WTC11 (cell line): ENCODE results near the gene STK40. TPM values are rescaled to one million over a fixed set of nuclear protein-coding genes. Genes with fewer than 3 reads are reported as not detected.

Experiments
- ATAC-seq: fragments of 200-7000 bp; cut with Tn5 transposase; 2 replicates; pipeline ENCODE4 v1.10.0; 2021; ENCODE audit warnings: mild to moderate bottlenecking, moderate library complexity
- CTCF ChIA-PET: fragments of 300-600 bp; sonication (Branson Sonifier 250); formaldehyde crosslinking; loops from one replicate; lab custom pipeline; 2021; ENCODE audit warnings: antibody characterized with exemption; lab: Charles Lee
- POLR2A ChIA-PET: fragments of 350-600 bp; sonication (Branson Sonifier 250); formaldehyde crosslinking; loops from one replicate; lab custom pipeline; 2021; ENCODE audit warnings: antibody characterized with exemption; lab: Charles Lee
- DNase-seq: peaks from one replicate; pipeline ENCODE4 v3.0.0; 2021; ENCODE audit warnings: low spot score
- H3K27ac Mint-ChIP-seq: 2 replicates; pipeline ENCODE4 v1.8.0; 2021; ENCODE audit warnings: mixed read lengths
- H3K27me3 Mint-ChIP-seq: 2 replicates; pipeline ENCODE4 v1.8.0; 2021; ENCODE audit warnings: low read depth, mild to moderate bottlenecking, moderate library complexity, mixed read lengths
- H3K36me3 Mint-ChIP-seq: 2 replicates; pipeline ENCODE4 v1.8.0; 2021; ENCODE audit warnings: mixed read lengths
- H3K4me1 Mint-ChIP-seq: 2 replicates; pipeline ENCODE4 v1.8.0; 2022; ENCODE audit warnings: mixed read lengths
- H3K4me3 Mint-ChIP-seq: 2 replicates; pipeline ENCODE4 v1.8.0; 2021; ENCODE audit warnings: mild to moderate bottlenecking, moderate library complexity, mixed read lengths
- H3K9me3 Mint-ChIP-seq: 2 replicates; pipeline ENCODE4 v1.8.0; 2021; ENCODE audit warnings: mixed read lengths
- CREB1 ChIP-seq: sonication (generic); formaldehyde crosslinking; IDR thresholded peaks from 2 replicates; pipeline ENCODE4 v1.8.0; 2023; ENCODE audit warnings: mild to moderate bottlenecking, missing genetic modification reagents
- E2F5 ChIP-seq: sonication (generic); formaldehyde crosslinking; IDR thresholded peaks from 2 replicates; pipeline ENCODE4 v1.8.1; 2022; ENCODE audit warnings: mild to moderate bottlenecking, moderate library complexity, missing genetic modification reagents
- ETV6 ChIP-seq: sonication (generic); formaldehyde crosslinking; IDR thresholded peaks from 2 replicates; pipeline ENCODE4 v1.8.1; 2022; ENCODE audit warnings: mild to moderate bottlenecking, missing genetic modification reagents
- FOXK1 ChIP-seq: sonication (generic); formaldehyde crosslinking; IDR thresholded peaks from 2 replicates; pipeline ENCODE4 v1.8.0; 2022; ENCODE audit warnings: mild to moderate bottlenecking, moderate library complexity, missing genetic modification reagents
- JAZF1 ChIP-seq: fragments of 250-450 bp; sonication (Bioruptor Pico); IDR thresholded peaks from 2 replicates; pipeline ENCODE4 v1.9.0; 2021; ENCODE audit warnings: moderate library complexity, mild to moderate bottlenecking, inconsistent platforms
- NFATC4 ChIP-seq: fragments of 250-450 bp; sonication (Bioruptor Pico); IDR thresholded peaks from 2 replicates; pipeline ENCODE4 v1.9.0; 2021; ENCODE audit warnings: mild to moderate bottlenecking
- PRDM15 ChIP-seq: sonication (generic); formaldehyde crosslinking; IDR thresholded peaks from 2 replicates; pipeline ENCODE4 v1.8.0; 2022; ENCODE audit warnings: missing genetic modification reagents
- TP53 ChIP-seq: sonication (generic); formaldehyde crosslinking; IDR thresholded peaks from 2 replicates; pipeline ENCODE4 v1.8.1; 2023; ENCODE audit warnings: mild to moderate bottlenecking, missing genetic modification reagents
- USF2 ChIP-seq: sonication (generic); formaldehyde crosslinking; IDR thresholded peaks from 2 replicates; pipeline ENCODE4 v1.8.1; 2023; ENCODE audit warnings: mild to moderate bottlenecking, missing genetic modification reagents, moderate library complexity
- ZNF121 ChIP-seq: sonication (generic); formaldehyde crosslinking; IDR thresholded peaks from 2 replicates; pipeline ENCODE4 v1.8.0; 2023; ENCODE audit warnings: missing genetic modification reagents
- ZNF138 ChIP-seq: sonication (generic); formaldehyde crosslinking; conservative IDR thresholded peaks from 2 replicates; pipeline ENCODE4 v1.8.1; 2022; ENCODE audit warnings: mild to moderate bottlenecking, moderate library complexity, missing genetic modification reagents
- ZNF396 ChIP-seq: fragments of 250-450 bp; sonication (Bioruptor Pico); IDR thresholded peaks from 2 replicates; pipeline ENCODE4 v1.8.0; 2021; ENCODE audit warnings: mild to moderate bottlenecking, moderate library complexity, borderline replicate concordance
- ZSCAN18 ChIP-seq: fragments of 250-450 bp; sonication (Bioruptor Pico); IDR thresholded peaks from 2 replicates; pipeline ENCODE4 v2.1.2; 2022; ENCODE audit warnings: mild to moderate bottlenecking, moderate library complexity
- total RNA-seq: library from RNA; stranded (reverse); gene quantifications from 3 replicates; pipeline ENCODE4 v1.2.3, GENCODE V29; 2021
- TF ChIP-seq, protein P1 (sequence below): fragments of 250-450 bp; sonication (Bioruptor Pico); IDR thresholded peaks from 2 replicates; pipeline ENCODE4 v1.9.0; 2021; ENCODE audit warnings: mild to moderate bottlenecking, borderline replicate concordance
- TF ChIP-seq, protein P2 (sequence below): sonication (generic); formaldehyde crosslinking; IDR thresholded peaks from 2 replicates; pipeline ENCODE4 v1.8.0; 2023; ENCODE audit warnings: missing genetic modification reagents, mild to moderate bottlenecking, borderline replicate concordance
- TF ChIP-seq, protein P3 (sequence below): sonication (generic); formaldehyde crosslinking; IDR thresholded peaks from 2 replicates; pipeline ENCODE4 v1.8.1; 2022; ENCODE audit warnings: low read depth, missing genetic modification reagents, borderline replicate concordance
- TF ChIP-seq, protein P4 (sequence below): fragments of 250-450 bp; sonication (Bioruptor Pico); IDR thresholded peaks from 2 replicates; pipeline ENCODE4 v1.9.0; 2021; ENCODE audit warnings: moderate library complexity, mild to moderate bottlenecking, inconsistent platforms, borderline replicate concordance

The STK40 gene
- total RNA-seq, 1 experiment from 2014 or later = 24.7 TPM

DNA sequence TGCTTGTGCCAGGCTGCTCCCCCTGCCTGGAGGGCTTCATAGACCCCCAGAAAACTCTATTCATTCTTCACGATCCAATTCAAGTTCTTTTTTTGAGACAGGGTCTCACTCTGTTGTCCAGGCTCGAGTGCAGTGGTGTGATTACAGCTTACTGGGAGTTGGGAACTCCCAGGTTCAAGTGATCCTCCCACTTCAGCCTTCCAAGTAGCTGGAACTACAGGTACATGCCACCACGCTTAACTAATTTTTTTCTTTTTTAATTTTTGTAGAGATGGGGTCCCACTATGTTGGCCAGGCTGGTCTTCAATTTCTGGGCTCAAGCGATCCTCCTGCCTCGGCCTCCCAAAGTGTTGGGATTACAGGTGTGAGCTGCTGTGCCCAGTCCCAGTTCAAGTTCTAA, 4.3 kb downstream of the STK40 start:
- Mint-ChIP-seq H3K4me1 (peaks cover 24% of the 10 kb centered on the region), H3K36me3 (no peaks in the 10 kb centered on the region), H3K4me3 (no peak overlapping the region), H3K9me3 (no peaks in the 10 kb centered on the region), H3K27ac (no peak overlapping the region), H3K27me3 (no peaks in the 10 kb centered on the region)
- ATAC-seq = no peak
- TF ChIP-seq ETV6 (CRISPR knock-in tag) = no peak
- TF ChIP-seq, protein P1, sequence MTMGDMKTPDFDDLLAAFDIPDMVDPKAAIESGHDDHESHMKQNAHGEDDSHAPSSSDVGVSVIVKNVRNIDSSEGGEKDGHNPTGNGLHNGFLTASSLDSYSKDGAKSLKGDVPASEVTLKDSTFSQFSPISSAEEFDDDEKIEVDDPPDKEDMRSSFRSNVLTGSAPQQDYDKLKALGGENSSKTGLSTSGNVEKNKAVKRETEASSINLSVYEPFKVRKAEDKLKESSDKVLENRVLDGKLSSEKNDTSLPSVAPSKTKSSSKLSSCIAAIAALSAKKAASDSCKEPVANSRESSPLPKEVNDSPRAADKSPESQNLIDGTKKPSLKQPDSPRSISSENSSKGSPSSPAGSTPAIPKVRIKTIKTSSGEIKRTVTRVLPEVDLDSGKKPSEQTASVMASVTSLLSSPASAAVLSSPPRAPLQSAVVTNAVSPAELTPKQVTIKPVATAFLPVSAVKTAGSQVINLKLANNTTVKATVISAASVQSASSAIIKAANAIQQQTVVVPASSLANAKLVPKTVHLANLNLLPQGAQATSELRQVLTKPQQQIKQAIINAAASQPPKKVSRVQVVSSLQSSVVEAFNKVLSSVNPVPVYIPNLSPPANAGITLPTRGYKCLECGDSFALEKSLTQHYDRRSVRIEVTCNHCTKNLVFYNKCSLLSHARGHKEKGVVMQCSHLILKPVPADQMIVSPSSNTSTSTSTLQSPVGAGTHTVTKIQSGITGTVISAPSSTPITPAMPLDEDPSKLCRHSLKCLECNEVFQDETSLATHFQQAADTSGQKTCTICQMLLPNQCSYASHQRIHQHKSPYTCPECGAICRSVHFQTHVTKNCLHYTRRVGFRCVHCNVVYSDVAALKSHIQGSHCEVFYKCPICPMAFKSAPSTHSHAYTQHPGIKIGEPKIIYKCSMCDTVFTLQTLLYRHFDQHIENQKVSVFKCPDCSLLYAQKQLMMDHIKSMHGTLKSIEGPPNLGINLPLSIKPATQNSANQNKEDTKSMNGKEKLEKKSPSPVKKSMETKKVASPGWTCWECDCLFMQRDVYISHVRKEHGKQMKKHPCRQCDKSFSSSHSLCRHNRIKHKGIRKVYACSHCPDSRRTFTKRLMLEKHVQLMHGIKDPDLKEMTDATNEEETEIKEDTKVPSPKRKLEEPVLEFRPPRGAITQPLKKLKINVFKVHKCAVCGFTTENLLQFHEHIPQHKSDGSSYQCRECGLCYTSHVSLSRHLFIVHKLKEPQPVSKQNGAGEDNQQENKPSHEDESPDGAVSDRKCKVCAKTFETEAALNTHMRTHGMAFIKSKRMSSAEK = no peak
- TF ChIP-seq E2F5 = no peak
- peak; percentile 3; the same call in 1 of the 2 replicates for TF ChIP-seq ZNF121 (CRISPR knock-in tag)
- no peak for TF ChIP-seq CREB1 (CRISPR knock-in tag)
- no peak for TF ChIP-seq ZNF138 (CRISPR knock-in tag)
- CTCF ChIA-PET = interaction anchor here (1.6 to 6.4 kb wide), 2 partner anchors 12 to 39 kb away, joined by 7 to 36 read pairs; no protein-coding TSS in a partner anchor
- DNase-seq = no peak
- POLR2A ChIA-PET = no interaction called here

DNA sequence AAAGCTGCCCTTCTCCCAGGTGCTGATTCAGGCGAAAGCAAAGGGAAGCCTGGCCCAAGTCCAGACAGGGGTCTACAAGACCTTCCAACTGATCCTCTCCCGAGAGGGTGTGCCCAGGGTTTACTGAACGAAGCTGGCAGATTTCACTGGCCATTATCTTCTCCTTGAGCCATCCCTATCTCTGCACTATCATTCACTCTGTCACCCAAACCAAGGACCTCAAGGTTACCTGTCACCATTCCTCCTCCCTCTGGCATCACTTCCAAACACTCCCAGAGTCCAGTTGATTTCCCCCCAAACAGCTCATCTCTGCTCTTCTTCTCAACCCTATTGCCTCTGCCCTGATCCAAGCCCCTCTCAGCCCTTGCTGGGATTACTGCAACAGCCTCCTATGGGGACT, 4.9 kb downstream of the STK40 start:
- POLR2A ChIA-PET = no interaction called here
- Mint-ChIP-seq H3K27me3 (no peaks in the 10 kb centered on the region), H3K27ac (peak overlapping the region; percentile 38), H3K4me3 (no peak overlapping the region), H3K9me3 (no peaks in the 10 kb centered on the region), H3K36me3 (no peaks in the 10 kb centered on the region), H3K4me1 (peaks cover 24% of the 10 kb centered on the region)
- DNase-seq (no peak), ATAC-seq (no peak)
- CTCF ChIA-PET = interaction anchor here (1.6 to 6.4 kb wide), 2 partner anchors 11 to 38 kb away, joined by 7 to 36 read pairs; no protein-coding TSS in a partner anchor
- TF ChIP-seq JAZF1 (CRISPR knock-in tag) = no peak
- TF ChIP-seq ZSCAN18 (CRISPR knock-in tag) = no peak
- TF ChIP-seq USF2 (CRISPR knock-in tag) = no peak
- no peak for TF ChIP-seq FOXK1 (CRISPR knock-in tag)
- no peak for TF ChIP-seq PRDM15
- TF ChIP-seq, protein P2, sequence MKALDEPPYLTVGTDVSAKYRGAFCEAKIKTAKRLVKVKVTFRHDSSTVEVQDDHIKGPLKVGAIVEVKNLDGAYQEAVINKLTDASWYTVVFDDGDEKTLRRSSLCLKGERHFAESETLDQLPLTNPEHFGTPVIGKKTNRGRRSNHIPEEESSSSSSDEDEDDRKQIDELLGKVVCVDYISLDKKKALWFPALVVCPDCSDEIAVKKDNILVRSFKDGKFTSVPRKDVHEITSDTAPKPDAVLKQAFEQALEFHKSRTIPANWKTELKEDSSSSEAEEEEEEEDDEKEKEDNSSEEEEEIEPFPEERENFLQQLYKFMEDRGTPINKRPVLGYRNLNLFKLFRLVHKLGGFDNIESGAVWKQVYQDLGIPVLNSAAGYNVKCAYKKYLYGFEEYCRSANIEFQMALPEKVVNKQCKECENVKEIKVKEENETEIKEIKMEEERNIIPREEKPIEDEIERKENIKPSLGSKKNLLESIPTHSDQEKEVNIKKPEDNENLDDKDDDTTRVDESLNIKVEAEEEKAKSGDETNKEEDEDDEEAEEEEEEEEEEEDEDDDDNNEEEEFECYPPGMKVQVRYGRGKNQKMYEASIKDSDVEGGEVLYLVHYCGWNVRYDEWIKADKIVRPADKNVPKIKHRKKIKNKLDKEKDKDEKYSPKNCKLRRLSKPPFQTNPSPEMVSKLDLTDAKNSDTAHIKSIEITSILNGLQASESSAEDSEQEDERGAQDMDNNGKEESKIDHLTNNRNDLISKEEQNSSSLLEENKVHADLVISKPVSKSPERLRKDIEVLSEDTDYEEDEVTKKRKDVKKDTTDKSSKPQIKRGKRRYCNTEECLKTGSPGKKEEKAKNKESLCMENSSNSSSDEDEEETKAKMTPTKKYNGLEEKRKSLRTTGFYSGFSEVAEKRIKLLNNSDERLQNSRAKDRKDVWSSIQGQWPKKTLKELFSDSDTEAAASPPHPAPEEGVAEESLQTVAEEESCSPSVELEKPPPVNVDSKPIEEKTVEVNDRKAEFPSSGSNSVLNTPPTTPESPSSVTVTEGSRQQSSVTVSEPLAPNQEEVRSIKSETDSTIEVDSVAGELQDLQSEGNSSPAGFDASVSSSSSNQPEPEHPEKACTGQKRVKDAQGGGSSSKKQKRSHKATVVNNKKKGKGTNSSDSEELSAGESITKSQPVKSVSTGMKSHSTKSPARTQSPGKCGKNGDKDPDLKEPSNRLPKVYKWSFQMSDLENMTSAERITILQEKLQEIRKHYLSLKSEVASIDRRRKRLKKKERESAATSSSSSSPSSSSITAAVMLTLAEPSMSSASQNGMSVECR (CRISPR knock-in tag) = no peak
- TF ChIP-seq, protein P3, sequence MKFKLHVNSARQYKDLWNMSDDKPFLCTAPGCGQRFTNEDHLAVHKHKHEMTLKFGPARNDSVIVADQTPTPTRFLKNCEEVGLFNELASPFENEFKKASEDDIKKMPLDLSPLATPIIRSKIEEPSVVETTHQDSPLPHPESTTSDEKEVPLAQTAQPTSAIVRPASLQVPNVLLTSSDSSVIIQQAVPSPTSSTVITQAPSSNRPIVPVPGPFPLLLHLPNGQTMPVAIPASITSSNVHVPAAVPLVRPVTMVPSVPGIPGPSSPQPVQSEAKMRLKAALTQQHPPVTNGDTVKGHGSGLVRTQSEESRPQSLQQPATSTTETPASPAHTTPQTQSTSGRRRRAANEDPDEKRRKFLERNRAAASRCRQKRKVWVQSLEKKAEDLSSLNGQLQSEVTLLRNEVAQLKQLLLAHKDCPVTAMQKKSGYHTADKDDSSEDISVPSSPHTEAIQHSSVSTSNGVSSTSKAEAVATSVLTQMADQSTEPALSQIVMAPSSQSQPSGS (CRISPR knock-in tag) = no peak
- no peak for TF ChIP-seq ZNF396
- TF ChIP-seq TP53 (CRISPR knock-in tag) = no peak
- TF ChIP-seq, protein P4, sequence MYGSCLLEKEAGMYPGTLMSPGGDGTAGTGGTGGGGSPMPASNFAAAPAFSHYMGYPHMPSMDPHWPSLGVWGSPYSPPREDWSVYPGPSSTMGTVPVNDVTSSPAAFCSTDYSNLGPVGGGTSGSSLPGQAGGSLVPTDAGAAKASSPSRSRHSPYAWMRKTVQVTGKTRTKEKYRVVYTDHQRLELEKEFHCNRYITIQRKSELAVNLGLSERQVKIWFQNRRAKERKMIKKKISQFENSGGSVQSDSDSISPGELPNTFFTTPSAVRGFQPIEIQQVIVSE (CRISPR knock-in tag) = no peak
- no peak for TF ChIP-seq NFATC4
